Hepatocyte (in vitro differentiated cells): ENCODE measurements around the gene SOAT2. TPM values are rescaled to one million over a fixed set of nuclear protein-coding genes. Genes with fewer than 3 reads are reported as not detected.
"Not testable (repeated sequence)": the region's sequence is repeated elsewhere in the genome, so short reads cannot be mapped to it uniquely, and the experiment has no call there.

ENCODE experiments used
- DNase-seq: peaks from one replicate; pipeline ENCODE4 v3.0.0-alpha.2; 2016; ENCODE audit warnings: low spot score
- H2AFZ ChIP-seq: fragments of 200-600 bp; sonication (generic); 2 replicates; pipeline ENCODE4 v1.6.0; 2016; ENCODE audit warnings: antibody characterized with exemption, mild to moderate bottlenecking
- H3K27ac ChIP-seq: fragments of 200-600 bp; sonication (generic); 2 replicates; pipeline ENCODE4 v1.5.1; 2016; ENCODE audit warnings: mild to moderate bottlenecking
- H3K27me3 ChIP-seq: fragments of 200-600 bp; sonication (generic); 2 replicates; pipeline ENCODE4 v1.6.1; 2016
- H3K36me3 ChIP-seq: fragments of 200-600 bp; sonication (generic); replicated peaks from 2 replicates; pipeline ENCODE4 v1.5.1; 2016; ENCODE audit warnings: low read depth; ENCODE audit not compliant: insufficient read depth
- H3K4me1 ChIP-seq: fragments of 200-600 bp; sonication (generic); 2 replicates; pipeline ENCODE4 v1.5.1; 2016; ENCODE audit warnings: mild to moderate bottlenecking, moderate library complexity; ENCODE audit not compliant: insufficient read depth
- H3K4me2 ChIP-seq: fragments of 200-600 bp; sonication (generic); 2 replicates; pipeline ENCODE4 v1.6.0; 2016
- H3K4me3 ChIP-seq: fragments of 200-600 bp; sonication (generic); 2 replicates; pipeline ENCODE4 v1.5.1; 2016; ENCODE audit warnings: mild to moderate bottlenecking
- H3K79me2 ChIP-seq: fragments of 200-600 bp; sonication (generic); 2 replicates; pipeline ENCODE4 v1.6.0; 2017; ENCODE audit warnings: mild to moderate bottlenecking
- H3K9me2 ChIP-seq: fragments of 200-600 bp; sonication (generic); replicated peaks from 2 replicates; pipeline ENCODE4 v1.6.0; 2017; ENCODE audit warnings: mild to moderate bottlenecking; ENCODE audit not compliant: insufficient read depth
- H3K9me3 ChIP-seq: fragments of 200-600 bp; sonication (generic); 2 replicates; pipeline ENCODE4 v1.5.1; 2016; ENCODE audit warnings: low read depth, mild to moderate bottlenecking
- H4K20me1 ChIP-seq: fragments of 200-600 bp; sonication (generic); 2 replicates; pipeline ENCODE4 v1.6.0; 2016; ENCODE audit warnings: mild to moderate bottlenecking; ENCODE audit not compliant: insufficient read depth, poor library complexity, severe bottlenecking
- EZH2 ChIP-seq: fragments of 200-600 bp; sonication (generic); IDR thresholded peaks from 2 replicates; pipeline ENCODE4 v1.6.1; 2016; ENCODE audit warnings: antibody characterized with exemption, mild to moderate bottlenecking, borderline replicate concordance
- EZH2phosphoT487 ChIP-seq: fragments of 200-600 bp; sonication (generic); IDR thresholded peaks from one replicate; pipeline ENCODE4 v1.6.1; 2018; ENCODE audit warnings: antibody characterized with exemption, mild to moderate bottlenecking, low read depth, moderate library complexity; ENCODE audit not compliant: unreplicated experiment, severe bottlenecking
- WGBS: methylation state at CpG from one replicate; pipeline ENCODE4 v1.1.6; 2016; ENCODE audit warnings: low lambda C conversion rate; ENCODE audit errors: missing lambda C conversion rate; 5-methylcytosine and 5-hydroxymethylcytosine counted together
- polyA plus RNA-seq: library from polyadenylated mRNA; unstranded; fragments of >200 nt; fragmentation: Nextera tagmentation; extraction: Ambion mirVana; gene quantifications from 2 replicates; pipeline ENCODE4 v1.2.1, GENCODE V29; 2016
- total RNA-seq: library from RNA; depleted of rRNA; stranded (reverse); fragments of >200 nt; gene quantifications from 2 replicates; pipeline ENCODE4 v1.2.3, GENCODE V29; 2014
- TF ChIP-seq, protein P1 (sequence below): fragments of 200-600 bp; sonication (generic); IDR thresholded peaks from 2 replicates; pipeline ENCODE4 v1.5.1; 2016; ENCODE audit warnings: antibody characterized with exemption, mild to moderate bottlenecking; ENCODE audit not compliant: poor library complexity

SOAT2 gene
- total and polyA plus RNA-seq, 2 experiments from 2014 or later: 21.8 to 29.4 TPM

DNA sequence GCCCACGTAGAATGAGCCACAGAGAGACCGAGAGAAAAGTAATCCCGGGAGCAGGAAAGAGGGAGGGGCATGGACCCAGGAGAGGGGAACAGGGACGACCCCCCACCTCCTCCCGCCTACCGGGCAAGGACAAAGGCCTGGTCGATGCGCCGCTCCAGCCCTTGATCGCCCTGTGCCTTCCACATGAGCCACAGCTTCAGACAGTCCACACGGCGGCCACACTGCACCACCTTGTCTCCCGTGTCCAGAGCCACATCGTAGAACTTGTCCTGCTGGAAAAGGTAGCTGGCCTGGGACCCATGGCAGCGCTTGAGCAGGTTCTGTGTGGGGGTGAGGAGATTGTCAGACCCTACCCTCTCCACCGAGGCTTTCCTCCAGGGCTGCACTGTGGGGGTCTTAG lies 56.7 kb downstream of the SOAT2 start:
- H4K20me1 ChIP-seq: no peaks in the 10 kb centered on the region
- H3K9me3 ChIP-seq: no peaks in the 10 kb centered on the region
- no peak overlapping the region for H3K4me2 ChIP-seq
- no peaks in the 10 kb centered on the region for H3K27me3 ChIP-seq
- no peak overlapping the region for H3K27ac ChIP-seq
- H3K4me1 ChIP-seq: no peaks in the 10 kb centered on the region
- H2AFZ ChIP-seq: no peak overlapping the region
- H3K4me3 ChIP-seq: no peak overlapping the region
- H3K36me3 ChIP-seq: no peaks in the 10 kb centered on the region
- WGBS: 84% methylated on average over 16 of the region's 16 CpGs
- H3K9me2 ChIP-seq: no peaks in the 10 kb centered on the region
- no peaks in the 10 kb centered on the region for H3K79me2 ChIP-seq
- TF ChIP-seq, protein P1, sequence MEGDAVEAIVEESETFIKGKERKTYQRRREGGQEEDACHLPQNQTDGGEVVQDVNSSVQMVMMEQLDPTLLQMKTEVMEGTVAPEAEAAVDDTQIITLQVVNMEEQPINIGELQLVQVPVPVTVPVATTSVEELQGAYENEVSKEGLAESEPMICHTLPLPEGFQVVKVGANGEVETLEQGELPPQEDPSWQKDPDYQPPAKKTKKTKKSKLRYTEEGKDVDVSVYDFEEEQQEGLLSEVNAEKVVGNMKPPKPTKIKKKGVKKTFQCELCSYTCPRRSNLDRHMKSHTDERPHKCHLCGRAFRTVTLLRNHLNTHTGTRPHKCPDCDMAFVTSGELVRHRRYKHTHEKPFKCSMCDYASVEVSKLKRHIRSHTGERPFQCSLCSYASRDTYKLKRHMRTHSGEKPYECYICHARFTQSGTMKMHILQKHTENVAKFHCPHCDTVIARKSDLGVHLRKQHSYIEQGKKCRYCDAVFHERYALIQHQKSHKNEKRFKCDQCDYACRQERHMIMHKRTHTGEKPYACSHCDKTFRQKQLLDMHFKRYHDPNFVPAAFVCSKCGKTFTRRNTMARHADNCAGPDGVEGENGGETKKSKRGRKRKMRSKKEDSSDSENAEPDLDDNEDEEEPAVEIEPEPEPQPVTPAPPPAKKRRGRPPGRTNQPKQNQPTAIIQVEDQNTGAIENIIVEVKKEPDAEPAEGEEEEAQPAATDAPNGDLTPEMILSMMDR: no peak
- no peak for TF ChIP-seq EZH2
- TF ChIP-seq EZH2phosphoT487: no peak
- no peak for DNase-seq

DNA sequence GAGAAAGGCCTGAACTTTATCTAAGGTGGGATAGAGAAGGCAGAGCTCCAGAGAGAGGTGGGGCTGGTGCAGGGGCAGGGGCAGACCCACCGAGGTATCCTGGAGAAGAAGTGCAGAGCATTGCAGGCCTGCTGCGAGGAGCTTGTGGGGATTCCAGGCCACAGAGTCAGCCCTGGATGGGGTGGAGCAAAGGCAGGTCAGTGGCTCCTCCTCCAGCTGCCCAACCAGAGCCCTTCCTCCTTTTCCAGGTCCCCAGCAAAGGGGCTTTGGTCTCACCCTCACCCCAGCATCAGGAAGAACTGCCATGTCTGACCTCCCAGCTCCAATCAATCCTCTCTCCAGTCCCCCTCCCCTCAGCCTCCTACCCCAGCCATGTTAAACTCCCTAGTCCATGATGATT lies 57.4 kb downstream of the SOAT2 start:
- H3K4me3 ChIP-seq: no peak overlapping the region
- H3K9me2 ChIP-seq: no peaks in the 10 kb centered on the region
- H3K4me1 ChIP-seq: no peaks in the 10 kb centered on the region
- H3K4me2 ChIP-seq: no peak overlapping the region
- H4K20me1 ChIP-seq: no peaks in the 10 kb centered on the region
- no peaks in the 10 kb centered on the region for H3K9me3 ChIP-seq
- H2AFZ ChIP-seq: no peak overlapping the region
- TF ChIP-seq, protein P1: no peak
- no peak for TF ChIP-seq EZH2
- TF ChIP-seq EZH2phosphoT487: no peak
- H3K36me3 ChIP-seq: no peaks in the 10 kb centered on the region
- WGBS: 86% methylated on average over 2 of the region's 2 CpGs
- no peaks in the 10 kb centered on the region for H3K79me2 ChIP-seq
- DNase-seq: no peak
- no peaks in the 10 kb centered on the region for H3K27me3 ChIP-seq
- H3K27ac ChIP-seq: no peak overlapping the region

DNA sequence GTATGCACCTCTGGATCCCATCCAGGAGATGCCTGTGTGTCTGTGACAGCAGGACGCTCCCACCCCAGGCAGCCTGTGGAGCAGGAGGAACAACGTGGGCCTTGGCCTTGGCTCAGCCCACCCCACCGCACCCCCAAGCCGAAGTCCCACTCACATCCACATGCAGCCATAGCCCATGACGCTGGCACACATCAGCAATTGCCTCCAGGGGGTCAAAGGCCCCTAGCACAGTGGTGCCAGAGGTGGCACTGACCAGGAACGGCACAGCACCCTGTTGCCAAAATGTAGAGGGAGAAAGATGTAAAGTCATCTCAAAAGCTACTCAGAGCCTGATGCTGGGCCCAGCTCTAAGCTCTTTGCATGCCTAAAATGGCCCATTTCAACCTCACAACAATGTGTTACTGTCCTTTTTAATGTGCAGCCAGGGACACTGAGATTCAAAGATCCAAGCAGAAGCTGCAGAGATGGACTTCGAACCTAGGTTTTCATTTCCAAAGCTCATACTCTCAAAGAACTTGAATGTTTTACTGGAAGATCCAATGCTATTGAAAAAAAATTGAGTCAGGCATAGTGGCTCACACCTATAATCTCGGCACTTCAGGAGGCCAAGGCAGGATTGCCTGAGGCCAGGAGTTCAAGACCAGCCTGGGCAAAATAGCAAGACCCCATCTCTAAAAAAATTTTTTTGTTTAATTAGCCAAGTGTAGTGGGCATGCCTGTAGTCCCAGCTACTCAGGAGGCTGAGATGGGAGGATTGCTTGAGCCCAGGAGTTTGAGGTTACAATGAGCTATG lies 58.0 kb downstream of the SOAT2 start:
- Histone ChIP-seq H3K4me1 (no peaks in the 10 kb centered on the region), H4K20me1 (no peaks in the 10 kb centered on the region), H3K27me3 (no peaks in the 10 kb centered on the region), H3K27ac (no peak overlapping the region), H3K36me3 (no peaks in the 10 kb centered on the region), H3K9me2 (no peaks in the 10 kb centered on the region), H3K4me3 (no peak overlapping the region), H3K9me3 (no peaks in the 10 kb centered on the region), H2AFZ (no peak overlapping the region), H3K79me2 (no peaks in the 10 kb centered on the region), H3K4me2 (no peak overlapping the region)
- TF ChIP-seq EZH2: no peak
- TF ChIP-seq, protein P1: no peak
- TF ChIP-seq EZH2phosphoT487: no peak
- no peak for DNase-seq
- WGBS: 96% methylated on average over 8 of the region's 8 CpGs

GRCh38 chr12:53163008-53163407 lies 59.7 kb downstream of the SOAT2 start:
- not testable (repeated sequence) for H3K4me3 ChIP-seq, H2AFZ ChIP-seq, H3K4me1 ChIP-seq, H3K9me3 ChIP-seq, H3K36me3 ChIP-seq, DNase-seq, H4K20me1 ChIP-seq, H3K4me2 ChIP-seq, H3K27ac ChIP-seq, H3K79me2 ChIP-seq, H3K27me3 ChIP-seq, H3K9me2 ChIP-seq
- 94% methylated on average over 2 of the region's 2 CpGs for WGBS
